ENCODE data around the gene ATF2. TPM values are rescaled to one million over a fixed set of nuclear protein-coding genes. Genes with fewer than 3 reads are reported as not detected.
"Not testable (repeated sequence)": the region's sequence is repeated elsewhere in the genome, so short reads cannot be mapped to it uniquely, and the experiment has no call there.

Gene ATF2
- total and polyA plus RNA-seq, 2 of the 8 experiments (the other 6 are each of a cell fraction or from before 2014, with no cell fraction given), result 31.2 to 46.5 TPM

DNA sequence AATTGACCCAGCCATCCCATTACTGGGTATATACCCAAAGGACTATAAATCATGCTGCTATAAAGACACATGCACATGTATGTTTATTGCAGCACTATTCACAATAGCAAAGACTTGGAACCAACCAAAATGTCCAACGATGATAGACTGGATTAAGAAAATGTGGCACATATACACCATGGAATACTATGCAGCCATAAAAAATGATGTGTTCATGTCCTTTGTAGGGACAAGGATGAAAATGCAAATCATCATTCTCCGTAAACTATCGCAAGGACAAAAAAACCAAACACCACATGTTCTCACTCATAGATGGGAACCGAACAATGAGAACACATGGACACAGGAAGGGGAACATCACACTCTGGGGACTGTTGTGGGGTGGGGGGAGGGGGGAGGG is 83.9 kb downstream of the ATF2 start:
- H3K36me3 ChIP-seq (ENCODE audit: control insufficient read depth in 2 of 4, insufficient read depth in 4 of 4, low read length in 3 of 4), result peaks cover 0 to 29% (median 15%) of the 10 kb centered on the region in 4 experiments; a peak in 5 of 8 replicates
- H3K18ac ChIP-seq (ENCODE audit: extremely low read depth, low read length); H2BK20ac ChIP-seq (ENCODE audit: low read length); DNase-seq (ENCODE audit: low read depth in 1 of 2, low spot score in 2 of 2); H2BK5ac ChIP-seq (ENCODE audit: low read depth, low read length); H3K23me2 ChIP-seq (ENCODE audit: low read depth, low read length); H2BK15ac ChIP-seq (ENCODE audit: low read length); H3K4me1 ChIP-seq (replicated peaks in 1 of 4; ENCODE audit: control insufficient read depth in 3 of 4, insufficient read depth in 4 of 4, low read length in 3 of 4); H3K9ac ChIP-seq (replicated peaks in 1 of 4; ENCODE audit: extremely low read depth in 1 of 4, low read depth in 3 of 4, low read length in 3 of 4); H3K14ac ChIP-seq (ENCODE audit: insufficient read length); H2AFZ ChIP-seq (ENCODE audit: low read length); H3K4me2 ChIP-seq (ENCODE audit: insufficient read depth in 1 of 2, low read depth in 2 of 2, low read length in 2 of 2); H3K56ac ChIP-seq (replicated peaks; ENCODE audit: insufficient read length, low read depth, low read length); H2AK5ac ChIP-seq (ENCODE audit: low read depth, low read length); H3K27me3 ChIP-seq (replicated peaks in 1 of 4; ENCODE audit: control insufficient read depth in 3 of 4, extremely low read depth in 1 of 4, insufficient read depth in 3 of 4, low read length in 3 of 4); H3K27ac ChIP-seq (ENCODE audit: low read depth, low read length); H4K5ac ChIP-seq (ENCODE audit: insufficient read length, low read depth, low read length); H2BK12ac ChIP-seq (ENCODE audit: low read depth, low read length); H3K79me2 ChIP-seq (ENCODE audit: control insufficient read depth in 1 of 2, insufficient read depth in 2 of 2, low read length in 2 of 2); H3K4ac ChIP-seq (replicated peaks; ENCODE audit: insufficient read length, low read depth, low read length); CTCF ChIA-PET (ENCODE audit: partially characterized antibody); H3K4me3 ChIP-seq (ENCODE audit: extremely low read depth in 1 of 4, insufficient read depth in 2 of 4, low read depth in 3 of 4, low read length in 4 of 4); H4K20me1 ChIP-seq (replicated peaks in 1 of 2; ENCODE audit: control insufficient read depth in 1 of 2, insufficient read depth in 2 of 2, low read length in 2 of 2); H3K79me1 ChIP-seq (ENCODE audit: low read depth, low read length); H2BK120ac ChIP-seq (replicated peaks; ENCODE audit: low read depth, low read length); POLR2A ChIA-PET (ENCODE audit: partially characterized antibody); FAIRE-seq; H4K8ac ChIP-seq (ENCODE audit: extremely low read depth, insufficient read depth, low read length); H3K9me3 ChIP-seq (ENCODE audit: insufficient read depth in 2 of 2, low read depth in 1 of 2, low read length in 1 of 2); H3K23ac ChIP-seq (ENCODE audit: insufficient read length); H4K91ac ChIP-seq (replicated peaks; ENCODE audit: insufficient read length, low read length): not testable (repeated sequence)
- WGBS, 2 experiments (ENCODE audit: extremely low coverage in 1 of 2, insufficient coverage in 1 of 2, insufficient read length in 1 of 2, insufficient replicate concordance in 2 of 2, low coverage in 1 of 2, low lambda C conversion rate in 2 of 2, missing lambda C conversion rate in 1 of 2), result 89% methylated on average over 4 of the region's 4 CpGs; no CpG with 5 or more reads in 1 of the 2 experiments
